GM23338 (cell line): Measurements from ENCODE around the gene CMKLR1. TPM values are rescaled to one million over a fixed set of nuclear protein-coding genes. Genes with fewer than 3 reads are reported as not detected.

Experiments used
- ATAC-seq: fragments of 200-7000 bp; cut with Tn5 transposase; 3 replicates; pipeline ENCODE4 v1.9.1; 2020
- DNase-seq: peaks from one replicate; pipeline ENCODE4 v3.0.0-alpha.2; 2015; ENCODE audit warnings: low spot score
- H2AFZ ChIP-seq: fragments of 200-600 bp; sonication (generic); 2 replicates; pipeline ENCODE4 v1.8.0; 2016; ENCODE audit warnings: antibody characterized with exemption, mild to moderate bottlenecking, moderate library complexity
- H3F3A ChIP-seq: fragments of 200-600 bp; sonication (generic); replicated peaks from 2 replicates; pipeline ENCODE4 v1.8.0; 2017; ENCODE audit warnings: antibody characterized with exemption, mixed run types, low read depth
- H3K27ac ChIP-seq: fragments of 200-600 bp; sonication (generic); 2 replicates; pipeline ENCODE4 v1.6.1; 2016; ENCODE audit warnings: low read depth
- H3K27me3 ChIP-seq: fragments of 200-600 bp; sonication (generic); 2 replicates; pipeline ENCODE4 v1.8.0; 2016; ENCODE audit warnings: mild to moderate bottlenecking, mixed run types, moderate library complexity; ENCODE audit not compliant: insufficient read depth
- H3K36me3 ChIP-seq: fragments of 200-600 bp; sonication (generic); 2 replicates; pipeline ENCODE4 v1.8.0; 2016; ENCODE audit warnings: mild to moderate bottlenecking; ENCODE audit not compliant: insufficient read depth
- H3K4me1 ChIP-seq: fragments of 200-600 bp; sonication (generic); 2 replicates; pipeline ENCODE4 v1.8.0; 2016; ENCODE audit warnings: mild to moderate bottlenecking, moderate library complexity; ENCODE audit not compliant: insufficient read depth
- H3K4me2 ChIP-seq: fragments of 200-600 bp; sonication (generic); 2 replicates; pipeline ENCODE4 v1.7.1; 2017; ENCODE audit warnings: mixed run types
- H3K4me3 ChIP-seq: fragments of 200-600 bp; sonication (generic); 2 replicates; pipeline ENCODE4 v1.6.1; 2016; ENCODE audit warnings: mixed run types
- H3K79me2 ChIP-seq: fragments of 200-600 bp; sonication (generic); replicated peaks from 2 replicates; pipeline ENCODE4 v1.8.0; 2017; ENCODE audit warnings: mild to moderate bottlenecking; ENCODE audit not compliant: insufficient read depth
- H3K9me2 ChIP-seq: fragments of 200-600 bp; sonication (generic); 2 replicates; pipeline ENCODE4 v1.8.0; 2017; ENCODE audit not compliant: insufficient read depth
- H4K20me1 ChIP-seq: fragments of 200-600 bp; sonication (generic); replicated peaks from 2 replicates; pipeline ENCODE4 v1.8.0; 2017; ENCODE audit warnings: mild to moderate bottlenecking; ENCODE audit not compliant: insufficient read depth
- H3K27ac Mint-ChIP-seq: 2 replicates; pipeline ENCODE4 v1.8.0; 2020; ENCODE audit warnings: inconsistent platforms, mild to moderate bottlenecking, moderate library complexity, mixed read lengths
- H3K27me3 Mint-ChIP-seq: 3 replicates; pipeline ENCODE4 v1.8.0; 2022; ENCODE audit warnings: low read depth, mild to moderate bottlenecking, moderate library complexity, mixed read lengths, inconsistent platforms; ENCODE audit not compliant: insufficient read depth, poor library complexity
- H3K36me3 Mint-ChIP-seq: 3 replicates; pipeline ENCODE4 v1.8.0; 2021; ENCODE audit warnings: low read depth, mild to moderate bottlenecking, inconsistent platforms, moderate library complexity, mixed read lengths
- H3K4me1 Mint-ChIP-seq: 3 replicates; pipeline ENCODE4 v1.8.0; 2020; ENCODE audit warnings: mild to moderate bottlenecking, inconsistent platforms, mixed read lengths
- H3K4me3 Mint-ChIP-seq: 3 replicates; pipeline ENCODE4 v1.8.0; 2021; ENCODE audit warnings: moderate library complexity, mild to moderate bottlenecking, inconsistent platforms, mixed read lengths
- H3K9me3 Mint-ChIP-seq: 3 replicates; pipeline ENCODE4 v1.8.0; 2020; ENCODE audit warnings: moderate library complexity, mild to moderate bottlenecking, inconsistent platforms, mixed read lengths
- CREB1 ChIP-seq: fragments of 250-450 bp; sonication (Bioruptor Pico); IDR thresholded peaks from 2 replicates; pipeline ENCODE4 v1.5.0; 2020; ENCODE audit warnings: low read depth, mild to moderate bottlenecking, moderate library complexity
- EZH2 ChIP-seq: fragments of 200-600 bp; sonication (generic); IDR thresholded peaks from one replicate; pipeline ENCODE4 v1.8.0; 2017; ENCODE audit warnings: antibody characterized with exemption, mild to moderate bottlenecking, low read depth; ENCODE audit not compliant: unreplicated experiment
- EZH2phosphoT487 ChIP-seq: fragments of 200-600 bp; sonication (generic); IDR thresholded peaks from one replicate; pipeline ENCODE4 v1.8.1; 2018; ENCODE audit warnings: antibody characterized with exemption; ENCODE audit not compliant: unreplicated experiment
- JUNB ChIP-seq: IDR thresholded peaks from one replicate; pipeline ENCODE4 v1.6.1; 2016; ENCODE audit warnings: antibody characterized with exemption; ENCODE audit not compliant: unreplicated experiment
- NANOG ChIP-seq: IDR thresholded peaks from 2 replicates; pipeline ENCODE4 v1.6.1; 2016; ENCODE audit warnings: antibody characterized with exemption, borderline replicate concordance
- POLR2AphosphoS5 ChIP-seq: IDR thresholded peaks from 2 replicates; pipeline ENCODE4 v1.6.1; 2016; ENCODE audit warnings: antibody characterized with exemption, low read depth
- STAT1 ChIP-seq: IDR thresholded peaks from one replicate; pipeline ENCODE4 v1.6.1; 2016; ENCODE audit warnings: antibody characterized with exemption; ENCODE audit not compliant: unreplicated experiment
- ZNF114 ChIP-seq: fragments of 250-450 bp; sonication (Bioruptor Pico); IDR thresholded peaks from 2 replicates; pipeline ENCODE4 v1.5.0; 2020; ENCODE audit warnings: mild to moderate bottlenecking, moderate library complexity
- ZNF331 ChIP-seq: fragments of 250-450 bp; sonication (Bioruptor Pico); IDR thresholded peaks from 2 replicates; pipeline ENCODE4 v1.5.0; 2020; ENCODE audit warnings: low read depth, mild to moderate bottlenecking, moderate library complexity
- polyA plus RNA-seq: library from polyadenylated mRNA; unstranded; fragments of >200 nt; fragmentation: Nextera tagmentation; extraction: Ambion mirVana; gene quantifications from 2 replicates; pipeline ENCODE4 v1.2.1, GENCODE V29; 2016
- total RNA-seq: library from RNA; depleted of rRNA; stranded (reverse); fragments of >200 nt; shearing (Covaris generic); gene quantifications from 2 replicates; pipeline ENCODE4 v1.2.3, GENCODE V29; 2014
- TF ChIP-seq, protein P1 (sequence below): IDR thresholded peaks from 2 replicates; pipeline ENCODE4 v1.6.1; 2016; ENCODE audit warnings: antibody characterized with exemption
- TF ChIP-seq, protein P2 (sequence below), 2 experiments: fragments of 200-600 bp in 1 of 2; sonication (generic) in 1 of 2; conservative IDR thresholded peaks; 2 replicates each; pipeline versions ENCODE4 v1.5.1 to v1.6.1; 2016 to 2017; ENCODE audit warnings: antibody characterized with exemption in 2 of 2, low read depth in 2 of 2, mild to moderate bottlenecking in 2 of 2, moderate library complexity in 1 of 2
- TF ChIP-seq, protein P3 (sequence below): IDR thresholded peaks from one replicate; pipeline ENCODE4 v1.6.1; 2018; ENCODE audit warnings: antibody characterized with exemption; ENCODE audit not compliant: unreplicated experiment

CMKLR1 gene
- total and polyA plus RNA-seq, 2 experiments from 2014 or later, result 0.40 to 2.6 TPM

DNA sequence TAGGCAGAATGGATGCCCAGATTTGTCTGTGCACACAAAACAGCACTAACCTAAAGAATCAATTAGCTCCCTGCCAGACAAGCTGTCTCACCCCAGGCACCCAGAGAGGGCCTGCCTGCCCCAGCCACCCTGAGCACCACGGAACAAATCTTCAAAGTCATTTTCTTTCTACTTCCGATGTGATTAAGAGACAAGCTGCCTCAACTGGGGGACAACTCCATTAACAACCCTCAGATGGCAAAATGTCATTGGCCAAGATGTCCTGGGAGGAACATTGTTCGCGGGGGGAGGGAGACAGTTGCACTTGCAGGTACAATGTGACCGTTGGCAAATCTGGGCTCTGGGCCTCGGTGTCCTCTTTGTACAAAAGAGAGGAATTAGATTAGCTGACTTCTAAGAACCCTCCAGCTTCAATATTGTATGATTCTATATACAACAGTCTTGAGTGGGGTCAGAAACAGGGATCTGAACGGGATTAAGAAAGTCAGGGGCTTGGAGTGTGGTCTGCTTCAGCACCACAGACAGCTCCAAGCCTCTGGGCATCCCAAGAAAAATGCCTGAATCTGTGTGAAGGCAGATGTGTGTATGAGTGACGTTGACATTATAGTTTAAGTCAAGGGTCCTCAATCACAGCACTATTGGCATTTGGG, 42.8 kb upstream of the CMKLR1 start:
- DNase-seq, result peak; percentile 68
- no peak overlapping the region for H3K27ac Mint-ChIP-seq

DNA sequence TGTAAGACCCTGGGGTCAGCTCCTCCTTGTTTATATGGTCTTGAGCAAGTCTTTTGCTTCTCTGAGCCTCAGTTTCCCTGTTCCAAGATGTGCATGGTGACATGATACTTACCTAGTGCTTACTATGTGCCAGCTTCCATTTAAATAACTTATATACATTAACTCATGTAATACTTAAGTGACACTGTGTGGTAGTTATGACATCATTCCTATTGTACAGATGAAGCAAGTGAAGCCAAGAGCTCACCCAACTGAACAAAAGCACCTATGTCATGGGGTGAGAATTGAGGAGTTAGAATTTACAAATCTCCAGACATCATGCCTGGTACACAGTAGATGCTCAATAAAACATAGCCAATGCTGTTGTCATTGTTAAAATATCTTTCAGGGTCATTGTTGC, 41.3 kb upstream of the CMKLR1 start:
- Histone ChIP-seq H3K36me3 (no peaks in the 10 kb centered on the region), H3K4me3 (no peak overlapping the region), H3K9me2 (no peaks in the 10 kb centered on the region), H2AFZ (no peak overlapping the region), H3K27me3 (no peaks in the 10 kb centered on the region), H3K4me1 (no peaks in the 10 kb centered on the region), H3F3A (no peaks in the 10 kb centered on the region), H3K27ac (no peak overlapping the region), H3K79me2 (no peaks in the 10 kb centered on the region), H4K20me1 (no peaks in the 10 kb centered on the region), H3K4me2 (no peak overlapping the region)
- no peak for ATAC-seq
- H3K27me3 Mint-ChIP-seq, result no peaks in the 10 kb centered on the region
- H3K36me3 Mint-ChIP-seq, result peaks cover 14% of the 10 kb centered on the region
- no peaks in the 10 kb centered on the region; the same call in 2 of the 3 replicates for H3K4me1 Mint-ChIP-seq
- no peak overlapping the region for H3K27ac Mint-ChIP-seq
- peaks cover 38% of the 10 kb centered on the region for H3K9me3 Mint-ChIP-seq
- H3K4me3 Mint-ChIP-seq, result no peak overlapping the region
- no peak for DNase-seq
- TF ChIP-seq, protein P1, sequence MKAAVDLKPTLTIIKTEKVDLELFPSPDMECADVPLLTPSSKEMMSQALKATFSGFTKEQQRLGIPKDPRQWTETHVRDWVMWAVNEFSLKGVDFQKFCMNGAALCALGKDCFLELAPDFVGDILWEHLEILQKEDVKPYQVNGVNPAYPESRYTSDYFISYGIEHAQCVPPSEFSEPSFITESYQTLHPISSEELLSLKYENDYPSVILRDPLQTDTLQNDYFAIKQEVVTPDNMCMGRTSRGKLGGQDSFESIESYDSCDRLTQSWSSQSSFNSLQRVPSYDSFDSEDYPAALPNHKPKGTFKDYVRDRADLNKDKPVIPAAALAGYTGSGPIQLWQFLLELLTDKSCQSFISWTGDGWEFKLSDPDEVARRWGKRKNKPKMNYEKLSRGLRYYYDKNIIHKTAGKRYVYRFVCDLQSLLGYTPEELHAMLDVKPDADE, result no peak
- TF ChIP-seq POLR2AphosphoS5 (no peak), EZH2 (no peak), ZNF331 (CRISPR knock-in tag) (no peak), ZNF114 (CRISPR knock-in tag) (no peak), STAT1 (no peak), CREB1 (CRISPR knock-in tag) (no peak), NANOG (no peak), JUNB (no peak), EZH2phosphoT487 (no peak)
- TF ChIP-seq, protein P2, sequence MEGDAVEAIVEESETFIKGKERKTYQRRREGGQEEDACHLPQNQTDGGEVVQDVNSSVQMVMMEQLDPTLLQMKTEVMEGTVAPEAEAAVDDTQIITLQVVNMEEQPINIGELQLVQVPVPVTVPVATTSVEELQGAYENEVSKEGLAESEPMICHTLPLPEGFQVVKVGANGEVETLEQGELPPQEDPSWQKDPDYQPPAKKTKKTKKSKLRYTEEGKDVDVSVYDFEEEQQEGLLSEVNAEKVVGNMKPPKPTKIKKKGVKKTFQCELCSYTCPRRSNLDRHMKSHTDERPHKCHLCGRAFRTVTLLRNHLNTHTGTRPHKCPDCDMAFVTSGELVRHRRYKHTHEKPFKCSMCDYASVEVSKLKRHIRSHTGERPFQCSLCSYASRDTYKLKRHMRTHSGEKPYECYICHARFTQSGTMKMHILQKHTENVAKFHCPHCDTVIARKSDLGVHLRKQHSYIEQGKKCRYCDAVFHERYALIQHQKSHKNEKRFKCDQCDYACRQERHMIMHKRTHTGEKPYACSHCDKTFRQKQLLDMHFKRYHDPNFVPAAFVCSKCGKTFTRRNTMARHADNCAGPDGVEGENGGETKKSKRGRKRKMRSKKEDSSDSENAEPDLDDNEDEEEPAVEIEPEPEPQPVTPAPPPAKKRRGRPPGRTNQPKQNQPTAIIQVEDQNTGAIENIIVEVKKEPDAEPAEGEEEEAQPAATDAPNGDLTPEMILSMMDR (conservative IDR thresholded peaks at IDR 0.05; ENCODE audit: low read depth in 2 of 2), result no peak
- TF ChIP-seq, protein P3, sequence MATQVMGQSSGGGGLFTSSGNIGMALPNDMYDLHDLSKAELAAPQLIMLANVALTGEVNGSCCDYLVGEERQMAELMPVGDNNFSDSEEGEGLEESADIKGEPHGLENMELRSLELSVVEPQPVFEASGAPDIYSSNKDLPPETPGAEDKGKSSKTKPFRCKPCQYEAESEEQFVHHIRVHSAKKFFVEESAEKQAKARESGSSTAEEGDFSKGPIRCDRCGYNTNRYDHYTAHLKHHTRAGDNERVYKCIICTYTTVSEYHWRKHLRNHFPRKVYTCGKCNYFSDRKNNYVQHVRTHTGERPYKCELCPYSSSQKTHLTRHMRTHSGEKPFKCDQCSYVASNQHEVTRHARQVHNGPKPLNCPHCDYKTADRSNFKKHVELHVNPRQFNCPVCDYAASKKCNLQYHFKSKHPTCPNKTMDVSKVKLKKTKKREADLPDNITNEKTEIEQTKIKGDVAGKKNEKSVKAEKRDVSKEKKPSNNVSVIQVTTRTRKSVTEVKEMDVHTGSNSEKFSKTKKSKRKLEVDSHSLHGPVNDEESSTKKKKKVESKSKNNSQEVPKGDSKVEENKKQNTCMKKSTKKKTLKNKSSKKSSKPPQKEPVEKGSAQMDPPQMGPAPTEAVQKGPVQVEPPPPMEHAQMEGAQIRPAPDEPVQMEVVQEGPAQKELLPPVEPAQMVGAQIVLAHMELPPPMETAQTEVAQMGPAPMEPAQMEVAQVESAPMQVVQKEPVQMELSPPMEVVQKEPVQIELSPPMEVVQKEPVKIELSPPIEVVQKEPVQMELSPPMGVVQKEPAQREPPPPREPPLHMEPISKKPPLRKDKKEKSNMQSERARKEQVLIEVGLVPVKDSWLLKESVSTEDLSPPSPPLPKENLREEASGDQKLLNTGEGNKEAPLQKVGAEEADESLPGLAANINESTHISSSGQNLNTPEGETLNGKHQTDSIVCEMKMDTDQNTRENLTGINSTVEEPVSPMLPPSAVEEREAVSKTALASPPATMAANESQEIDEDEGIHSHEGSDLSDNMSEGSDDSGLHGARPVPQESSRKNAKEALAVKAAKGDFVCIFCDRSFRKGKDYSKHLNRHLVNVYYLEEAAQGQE, result no peak

More for the DNA sequence above, 42.8 kb upstream of the CMKLR1 start:
- H3K4me2 ChIP-seq, result no peak overlapping the region
- peak; percentile 89 for ATAC-seq
- H3K27me3 Mint-ChIP-seq, result no peaks in the 10 kb centered on the region
- H3K36me3 Mint-ChIP-seq, result peaks cover 12% of the 10 kb centered on the region
- no peaks in the 10 kb centered on the region for H3K36me3 ChIP-seq
- no peaks in the 10 kb centered on the region for H3F3A ChIP-seq
- no peak overlapping the region for H3K4me3 Mint-ChIP-seq
- TF ChIP-seq, protein P3, result peak; percentile 83
- no peak for TF ChIP-seq EZH2
- no peak overlapping the region for H2AFZ ChIP-seq
- H3K9me2 ChIP-seq, result no peaks in the 10 kb centered on the region
- no peaks in the 10 kb centered on the region for H3K4me1 ChIP-seq
- H4K20me1 ChIP-seq, result no peaks in the 10 kb centered on the region
- no peaks in the 10 kb centered on the region for H3K27me3 ChIP-seq
- no peaks in the 10 kb centered on the region; the same call in 2 of the 3 replicates for H3K4me1 Mint-ChIP-seq
- no peak overlapping the region for H3K4me3 ChIP-seq
- H3K27ac ChIP-seq, result no peak overlapping the region
- H3K79me2 ChIP-seq, result no peaks in the 10 kb centered on the region
- peaks cover 25% of the 10 kb centered on the region for H3K9me3 Mint-ChIP-seq
